Endothelial cell of umbilical vein (primary cell): ENCODE data around the gene OSBP2. TPM values are rescaled to one million over a fixed set of nuclear protein-coding genes. Genes with fewer than 3 reads are reported as not detected.

Experiments used
- BruUV-seq: library from RNA; stranded (reverse); fragments of 400-500 nt; replicated peaks from 2 replicates; lab custom pipeline; 2021; lab: Mats Ljungman, UMichigan
- CTCF ChIA-PET: fragments of 300-600, 350-600 bp; sonication (Branson Sonifier 250); formaldehyde crosslinking; loops from one replicate; lab custom pipeline; 2021; ENCODE audit warnings: antibody characterized with exemption, inconsistent platforms; lab: Charles Lee
- POLR2A ChIA-PET: fragments of 300-600, 350-600 bp; sonication (Branson Sonifier 250); formaldehyde crosslinking; loops from one replicate; lab custom pipeline; 2021; ENCODE audit warnings: antibody characterized with exemption, inconsistent platforms; lab: Charles Lee
- DNase-seq: peaks from one replicate; pipeline ENCODE4 v3.0.0-alpha.2; 2011; ENCODE audit warnings: low read depth, low spot score
- FAIRE-seq: peaks from 2 replicates; lab custom pipeline; 2011; peaks lifted over from hg19 to GRCh38; lab: Jason Lieb, UNC
- H2AFZ ChIP-seq: 2 replicates; pipeline ENCODE4 v1.6.0; 2012; ENCODE audit warnings: low read depth, low read length, control low read depth, inconsistent platforms
- H3K27ac ChIP-seq: 2 replicates; pipeline ENCODE4 v1.5.1; 2011; ENCODE audit warnings: low read depth, mild to moderate bottlenecking, control low read depth, low read length, moderate library complexity; ENCODE audit not compliant: insufficient read depth
- H3K27me3 ChIP-seq, 2 experiments: 2 replicates each; pipeline versions ENCODE4 v1.6.0 to v1.6.1; 2011; ENCODE audit warnings: low read length in 2 of 2, mixed read lengths in 1 of 2; ENCODE audit not compliant: control insufficient read depth in 2 of 2, insufficient read depth in 2 of 2
- H3K36me3 ChIP-seq, 2 experiments: 2 replicates in 1 of 2; 3 replicates in 1 of 2; pipeline ENCODE4 v1.5.1; 2011; ENCODE audit warnings: low read length in 2 of 2, mild to moderate bottlenecking in 1 of 2, moderate library complexity in 1 of 2; ENCODE audit not compliant: control insufficient read depth in 2 of 2, insufficient read depth in 2 of 2; ENCODE audit errors: extremely low read depth in 1 of 2
- H3K4me1 ChIP-seq: 3 replicates; pipeline ENCODE4 v1.5.1; 2011; ENCODE audit warnings: mild to moderate bottlenecking, low read length; ENCODE audit not compliant: control insufficient read depth, insufficient read depth; ENCODE audit errors: extremely low read depth
- H3K4me2 ChIP-seq: 2 replicates; pipeline ENCODE4 v1.6.1; 2011; ENCODE audit warnings: low read length, control low read depth, mixed read lengths; ENCODE audit not compliant: insufficient read depth
- H3K4me3 ChIP-seq, 3 experiments: fragments of 200-600 bp in 1 of 3; sonication (generic), shearing (Covaris generic) in 1 of 3; replicated peaks in 1 of 3; 2 replicates each; pipeline ENCODE4 v1.5.1; 2011 to 2016; ENCODE audit warnings: control low read depth in 3 of 3, low read length in 3 of 3, mild to moderate bottlenecking in 2 of 3, inconsistent platforms in 1 of 3, low read depth in 1 of 3, moderate library complexity in 1 of 3; ENCODE audit not compliant: insufficient read depth in 1 of 3
- H3K79me2 ChIP-seq: 2 replicates; pipeline ENCODE4 v1.6.0; 2012; ENCODE audit warnings: low read length, inconsistent platforms; ENCODE audit not compliant: control insufficient read depth, insufficient read depth
- H3K9ac ChIP-seq: replicated peaks from 2 replicates; pipeline ENCODE3; 2011; ENCODE audit warnings: low read length, control low read depth; ENCODE audit not compliant: insufficient read depth; ENCODE audit errors: extremely low read depth
- H3K9me1 ChIP-seq: replicated peaks from 3 replicates; pipeline ENCODE4 v1.6.0; 2011; ENCODE audit warnings: mild to moderate bottlenecking, low read length; ENCODE audit not compliant: control insufficient read depth, insufficient read depth; ENCODE audit errors: extremely low read depth
- H3K9me3 ChIP-seq: replicated peaks from 2 replicates; pipeline ENCODE4 v1.5.1; 2012; ENCODE audit warnings: low read length, inconsistent platforms; ENCODE audit not compliant: control insufficient read depth, insufficient read depth
- H4K20me1 ChIP-seq: replicated peaks from 2 replicates; pipeline ENCODE3; 2011; ENCODE audit warnings: mild to moderate bottlenecking, low read length; ENCODE audit not compliant: control insufficient read depth, insufficient read depth; ENCODE audit errors: extremely low read depth
- EZH2 ChIP-seq: IDR thresholded peaks from 2 replicates; pipeline ENCODE4 v1.6.1; 2012; ENCODE audit warnings: borderline replicate concordance, low read depth, mild to moderate bottlenecking, moderate library complexity, low read length, inconsistent platforms; ENCODE audit not compliant: severe bottlenecking
- FOS ChIP-seq: IDR thresholded peaks from 2 replicates; pipeline ENCODE4 v1.6.1; 2011; ENCODE audit warnings: mild to moderate bottlenecking, low read length, moderate library complexity, borderline replicate concordance; ENCODE audit not compliant: insufficient read depth
- GATA2 ChIP-seq: IDR thresholded peaks from 2 replicates; pipeline ENCODE4 v1.7.0; 2011; ENCODE audit warnings: low read depth, mild to moderate bottlenecking, moderate library complexity, mixed read lengths, low read length; ENCODE audit not compliant: insufficient read length, insufficient read depth
- JUN ChIP-seq: IDR thresholded peaks from 2 replicates; pipeline ENCODE4 v1.6.1; 2011; ENCODE audit warnings: borderline replicate concordance, low read depth; ENCODE audit not compliant: insufficient read length, insufficient read depth
- MAX ChIP-seq: IDR thresholded peaks from 2 replicates; pipeline ENCODE4 v1.6.1; 2011; ENCODE audit not compliant: insufficient read depth, insufficient read length
- MYC ChIP-seq: IDR thresholded peaks from one replicate; pipeline ENCODE4 v1.6.1; 2011; ENCODE audit warnings: mild to moderate bottlenecking, low read depth, low read length
- POLR2A ChIP-seq: IDR thresholded peaks from 2 replicates; pipeline ENCODE4 v1.6.1; 2012; ENCODE audit warnings: low read depth, mild to moderate bottlenecking, control low read depth, low read length
- POLR2AphosphoS5 ChIP-seq: IDR thresholded peaks from 2 replicates; pipeline ENCODE4 v1.6.1; 2012; ENCODE audit warnings: low read depth, mild to moderate bottlenecking, control low read depth, low read length, moderate library complexity; ENCODE audit not compliant: insufficient read depth
- dilution Hi-C: fragments of 300-500 bp; cut with MboI; formaldehyde crosslinking; loops from one replicate; pipeline ENCODE4 v1.15.0; 2019; ENCODE audit warnings: low sequenced_read_pairs; ENCODE audit not compliant: extremely low pct_ligation_motif_present
- intact Hi-C: fragments of 100-400 bp; cut with micrococcal nuclease; formaldehyde crosslinking; loops from one replicate; pipeline ENCODE4 v1.10.0; 2022
- polyA plus RNA-seq, 4 experiments: library from polyadenylated mRNA; depleted of rRNA in 3 of 4; stranded (reverse) in 3 of 4; unstranded in 1 of 4; fragments of >200 nt; gene quantifications; 2 replicates each; pipeline versions ENCODE4 v1.2.1 to v1.2.3, GENCODE V29; 2011 to 2012; ENCODE audit warnings: missing spikeins in 1 of 4
- total RNA-seq: library from RNA; stranded (reverse); gene quantifications from 2 replicates; pipeline ENCODE4 v1.2.3, GENCODE V29; 2021
- TF ChIP-seq, protein P1 (sequence below), 2 donors: IDR thresholded peaks; 1 replicate in 1 of 2; 2 replicates in 1 of 2; pipeline ENCODE4 v1.5.1; 2011; ENCODE audit warnings: low read length in 2 of 2, mild to moderate bottlenecking in 2 of 2, moderate library complexity in 2 of 2, control low read depth in 1 of 2, inconsistent platforms in 1 of 2, low read depth in 1 of 2; ENCODE audit not compliant: insufficient read depth in 1 of 2; ENCODE audit errors: extremely low read depth in 1 of 2

The OSBP2 gene
- total and polyA plus RNA-seq, 2 donors (not counting 3 experiments of a cell fraction or from before 2014, with no cell fraction given) = 4.1 to 7.5 TPM

- intact Hi-C loops (no loop called here), dilution Hi-C loops (no loop called here)
- no peak overlapping the region for H3K27ac ChIP-seq
- H4K20me1 ChIP-seq = no peaks in the 10 kb centered on the region
- H2AFZ ChIP-seq = no peak overlapping the region
- H3K9ac ChIP-seq = no peak overlapping the region
- no peak for DNase-seq
- no peak for TF ChIP-seq MAX
- TF ChIP-seq JUN = no peak
- TF ChIP-seq POLR2A = no peak
- TF ChIP-seq FOS = no peak
- no peak for TF ChIP-seq POLR2AphosphoS5
- no peak for TF ChIP-seq MYC
- TF ChIP-seq GATA2 = no peak
- TF ChIP-seq, protein P1, sequence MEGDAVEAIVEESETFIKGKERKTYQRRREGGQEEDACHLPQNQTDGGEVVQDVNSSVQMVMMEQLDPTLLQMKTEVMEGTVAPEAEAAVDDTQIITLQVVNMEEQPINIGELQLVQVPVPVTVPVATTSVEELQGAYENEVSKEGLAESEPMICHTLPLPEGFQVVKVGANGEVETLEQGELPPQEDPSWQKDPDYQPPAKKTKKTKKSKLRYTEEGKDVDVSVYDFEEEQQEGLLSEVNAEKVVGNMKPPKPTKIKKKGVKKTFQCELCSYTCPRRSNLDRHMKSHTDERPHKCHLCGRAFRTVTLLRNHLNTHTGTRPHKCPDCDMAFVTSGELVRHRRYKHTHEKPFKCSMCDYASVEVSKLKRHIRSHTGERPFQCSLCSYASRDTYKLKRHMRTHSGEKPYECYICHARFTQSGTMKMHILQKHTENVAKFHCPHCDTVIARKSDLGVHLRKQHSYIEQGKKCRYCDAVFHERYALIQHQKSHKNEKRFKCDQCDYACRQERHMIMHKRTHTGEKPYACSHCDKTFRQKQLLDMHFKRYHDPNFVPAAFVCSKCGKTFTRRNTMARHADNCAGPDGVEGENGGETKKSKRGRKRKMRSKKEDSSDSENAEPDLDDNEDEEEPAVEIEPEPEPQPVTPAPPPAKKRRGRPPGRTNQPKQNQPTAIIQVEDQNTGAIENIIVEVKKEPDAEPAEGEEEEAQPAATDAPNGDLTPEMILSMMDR (IDR thresholded peaks at IDR 0.05; ENCODE audit: extremely low read depth in 1 of 2, insufficient read depth in 1 of 2, low read depth in 1 of 2, low read length in 2 of 2) = no peak
- no peak for TF ChIP-seq EZH2
- no peaks in the 10 kb centered on the region for H3K9me1 ChIP-seq
- peaks cover 25 to 67% of the 10 kb centered on the region in 2 experiments for H3K36me3 ChIP-seq
- H3K27me3 ChIP-seq = no peaks in the 10 kb centered on the region
- no peaks in the 10 kb centered on the region for H3K79me2 ChIP-seq
- no peak for FAIRE-seq
- no peaks in the 10 kb centered on the region for H3K4me1 ChIP-seq
- H3K9me3 ChIP-seq = no peaks in the 10 kb centered on the region
- POLR2A ChIA-PET = no interaction called here
- CTCF ChIA-PET = interaction anchor here (0.5 to 2.5 kb wide), 3 partner anchors 144 to 178 kb away, joined by 3 to 13 read pairs (median 5); no protein-coding TSS in a partner anchor
- no peak overlapping the region for H3K4me3 ChIP-seq
- BruUV-seq = no TSS peak
- no peak overlapping the region for H3K4me2 ChIP-seq
Measured at GRCh38 chr22:30941363-30941740, 246.7 kb downstream of the OSBP2 start.
